GM23338 (cell line): ENCODE measurements around the gene RASGRF2. TPM values are rescaled to one million over a fixed set of nuclear protein-coding genes. Genes with fewer than 3 reads are reported as not detected.

Source experiments
- ATAC-seq: fragments of 200-7000 bp; cut with Tn5 transposase; 3 replicates; pipeline ENCODE4 v1.9.1; 2020
- DNase-seq: peaks from one replicate; pipeline ENCODE4 v3.0.0-alpha.2; 2015; ENCODE audit warnings: low spot score
- H2AFZ ChIP-seq: fragments of 200-600 bp; sonication (generic); 2 replicates; pipeline ENCODE4 v1.8.0; 2016; ENCODE audit warnings: antibody characterized with exemption, mild to moderate bottlenecking, moderate library complexity
- H3F3A ChIP-seq: fragments of 200-600 bp; sonication (generic); replicated peaks from 2 replicates; pipeline ENCODE4 v1.8.0; 2017; ENCODE audit warnings: antibody characterized with exemption, mixed run types, low read depth
- H3K27ac ChIP-seq: fragments of 200-600 bp; sonication (generic); 2 replicates; pipeline ENCODE4 v1.6.1; 2016; ENCODE audit warnings: low read depth
- H3K27me3 ChIP-seq: fragments of 200-600 bp; sonication (generic); 2 replicates; pipeline ENCODE4 v1.8.0; 2016; ENCODE audit warnings: mild to moderate bottlenecking, mixed run types, moderate library complexity; ENCODE audit not compliant: insufficient read depth
- H3K36me3 ChIP-seq: fragments of 200-600 bp; sonication (generic); 2 replicates; pipeline ENCODE4 v1.8.0; 2016; ENCODE audit warnings: mild to moderate bottlenecking; ENCODE audit not compliant: insufficient read depth
- H3K4me1 ChIP-seq: fragments of 200-600 bp; sonication (generic); 2 replicates; pipeline ENCODE4 v1.8.0; 2016; ENCODE audit warnings: mild to moderate bottlenecking, moderate library complexity; ENCODE audit not compliant: insufficient read depth
- H3K4me2 ChIP-seq: fragments of 200-600 bp; sonication (generic); 2 replicates; pipeline ENCODE4 v1.7.1; 2017; ENCODE audit warnings: mixed run types
- H3K4me3 ChIP-seq: fragments of 200-600 bp; sonication (generic); 2 replicates; pipeline ENCODE4 v1.6.1; 2016; ENCODE audit warnings: mixed run types
- H3K79me2 ChIP-seq: fragments of 200-600 bp; sonication (generic); replicated peaks from 2 replicates; pipeline ENCODE4 v1.8.0; 2017; ENCODE audit warnings: mild to moderate bottlenecking; ENCODE audit not compliant: insufficient read depth
- H3K9me2 ChIP-seq: fragments of 200-600 bp; sonication (generic); 2 replicates; pipeline ENCODE4 v1.8.0; 2017; ENCODE audit not compliant: insufficient read depth
- H4K20me1 ChIP-seq: fragments of 200-600 bp; sonication (generic); replicated peaks from 2 replicates; pipeline ENCODE4 v1.8.0; 2017; ENCODE audit warnings: mild to moderate bottlenecking; ENCODE audit not compliant: insufficient read depth
- H3K27ac Mint-ChIP-seq: 2 replicates; pipeline ENCODE4 v1.8.0; 2020; ENCODE audit warnings: inconsistent platforms, mild to moderate bottlenecking, moderate library complexity, mixed read lengths
- H3K27me3 Mint-ChIP-seq: 3 replicates; pipeline ENCODE4 v1.8.0; 2022; ENCODE audit warnings: low read depth, mild to moderate bottlenecking, moderate library complexity, mixed read lengths, inconsistent platforms; ENCODE audit not compliant: insufficient read depth, poor library complexity
- H3K36me3 Mint-ChIP-seq: 3 replicates; pipeline ENCODE4 v1.8.0; 2021; ENCODE audit warnings: low read depth, mild to moderate bottlenecking, inconsistent platforms, moderate library complexity, mixed read lengths
- H3K4me1 Mint-ChIP-seq: 3 replicates; pipeline ENCODE4 v1.8.0; 2020; ENCODE audit warnings: mild to moderate bottlenecking, inconsistent platforms, mixed read lengths
- H3K4me3 Mint-ChIP-seq: 3 replicates; pipeline ENCODE4 v1.8.0; 2021; ENCODE audit warnings: moderate library complexity, mild to moderate bottlenecking, inconsistent platforms, mixed read lengths
- H3K9me3 Mint-ChIP-seq: 3 replicates; pipeline ENCODE4 v1.8.0; 2020; ENCODE audit warnings: moderate library complexity, mild to moderate bottlenecking, inconsistent platforms, mixed read lengths
- EZH2 ChIP-seq: fragments of 200-600 bp; sonication (generic); IDR thresholded peaks from one replicate; pipeline ENCODE4 v1.8.0; 2017; ENCODE audit warnings: antibody characterized with exemption, mild to moderate bottlenecking, low read depth; ENCODE audit not compliant: unreplicated experiment
- JUNB ChIP-seq: IDR thresholded peaks from one replicate; pipeline ENCODE4 v1.6.1; 2016; ENCODE audit warnings: antibody characterized with exemption; ENCODE audit not compliant: unreplicated experiment
- NANOG ChIP-seq: IDR thresholded peaks from 2 replicates; pipeline ENCODE4 v1.6.1; 2016; ENCODE audit warnings: antibody characterized with exemption, borderline replicate concordance
- STAT1 ChIP-seq: IDR thresholded peaks from one replicate; pipeline ENCODE4 v1.6.1; 2016; ENCODE audit warnings: antibody characterized with exemption; ENCODE audit not compliant: unreplicated experiment
- ZNF114 ChIP-seq: fragments of 250-450 bp; sonication (Bioruptor Pico); IDR thresholded peaks from 2 replicates; pipeline ENCODE4 v1.5.0; 2020; ENCODE audit warnings: mild to moderate bottlenecking, moderate library complexity
- polyA plus RNA-seq: library from polyadenylated mRNA; unstranded; fragments of >200 nt; fragmentation: Nextera tagmentation; extraction: Ambion mirVana; gene quantifications from 2 replicates; pipeline ENCODE4 v1.2.1, GENCODE V29; 2016
- total RNA-seq: library from RNA; depleted of rRNA; stranded (reverse); fragments of >200 nt; shearing (Covaris generic); gene quantifications from 2 replicates; pipeline ENCODE4 v1.2.3, GENCODE V29; 2014
- TF ChIP-seq, protein P1 (sequence below), 2 experiments: fragments of 200-600 bp in 1 of 2; sonication (generic) in 1 of 2; conservative IDR thresholded peaks; 2 replicates each; pipeline versions ENCODE4 v1.5.1 to v1.6.1; 2016 to 2017; ENCODE audit warnings: antibody characterized with exemption in 2 of 2, low read depth in 2 of 2, mild to moderate bottlenecking in 2 of 2, moderate library complexity in 1 of 2
- TF ChIP-seq, protein P2 (sequence below): IDR thresholded peaks from one replicate; pipeline ENCODE4 v1.6.1; 2018; ENCODE audit warnings: antibody characterized with exemption; ENCODE audit not compliant: unreplicated experiment
- TF ChIP-seq, protein P3 (sequence below): fragments of 250-450 bp; sonication (Bioruptor Pico); IDR thresholded peaks from 2 replicates; pipeline ENCODE4 v1.5.0; 2020; ENCODE audit warnings: mild to moderate bottlenecking, moderate library complexity
- TF ChIP-seq, protein P4 (sequence below): IDR thresholded peaks from 2 replicates; pipeline ENCODE4 v1.6.1; 2016; ENCODE audit warnings: antibody characterized with exemption

RASGRF2 gene
- total and polyA plus RNA-seq, 2 experiments from 2014 or later: 5.0 to 19.2 TPM

GRCh38 chr5:80988419-80988935 lies 28.3 kb downstream of the RASGRF2 start:
- Histone ChIP-seq H2AFZ (no peak overlapping the region), H4K20me1 (no peaks in the 10 kb centered on the region; the same call in 1 of the 2 replicates), H3K4me3 (no peak overlapping the region), H3K27me3 (no peaks in the 10 kb centered on the region), H3K4me1 (peaks cover 29% of the 10 kb centered on the region), H3K27ac (no peak overlapping the region), H3K36me3 (no peaks in the 10 kb centered on the region), H3K4me2 (no peak overlapping the region), H3K9me2 (no peaks in the 10 kb centered on the region), H3F3A (no peaks in the 10 kb centered on the region), H3K79me2 (peaks cover 43% of the 10 kb centered on the region)
- Mint-ChIP-seq H3K36me3 (no peaks in the 10 kb centered on the region), H3K9me3 (no peaks in the 10 kb centered on the region), H3K4me3 (no peak overlapping the region), H3K27ac (no peak overlapping the region), H3K27me3 (peaks cover 3% of the 10 kb centered on the region), H3K4me1 (peaks cover 26% of the 10 kb centered on the region)
- TF ChIP-seq NANOG (no peak), JUNB (no peak)
- TF ChIP-seq, protein P1, sequence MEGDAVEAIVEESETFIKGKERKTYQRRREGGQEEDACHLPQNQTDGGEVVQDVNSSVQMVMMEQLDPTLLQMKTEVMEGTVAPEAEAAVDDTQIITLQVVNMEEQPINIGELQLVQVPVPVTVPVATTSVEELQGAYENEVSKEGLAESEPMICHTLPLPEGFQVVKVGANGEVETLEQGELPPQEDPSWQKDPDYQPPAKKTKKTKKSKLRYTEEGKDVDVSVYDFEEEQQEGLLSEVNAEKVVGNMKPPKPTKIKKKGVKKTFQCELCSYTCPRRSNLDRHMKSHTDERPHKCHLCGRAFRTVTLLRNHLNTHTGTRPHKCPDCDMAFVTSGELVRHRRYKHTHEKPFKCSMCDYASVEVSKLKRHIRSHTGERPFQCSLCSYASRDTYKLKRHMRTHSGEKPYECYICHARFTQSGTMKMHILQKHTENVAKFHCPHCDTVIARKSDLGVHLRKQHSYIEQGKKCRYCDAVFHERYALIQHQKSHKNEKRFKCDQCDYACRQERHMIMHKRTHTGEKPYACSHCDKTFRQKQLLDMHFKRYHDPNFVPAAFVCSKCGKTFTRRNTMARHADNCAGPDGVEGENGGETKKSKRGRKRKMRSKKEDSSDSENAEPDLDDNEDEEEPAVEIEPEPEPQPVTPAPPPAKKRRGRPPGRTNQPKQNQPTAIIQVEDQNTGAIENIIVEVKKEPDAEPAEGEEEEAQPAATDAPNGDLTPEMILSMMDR (conservative IDR thresholded peaks at IDR 0.05; ENCODE audit: low read depth in 2 of 2): no peak
- ATAC-seq (no peak), DNase-seq (no peak)

GRCh38 chr5:80989883-80990282 lies 29.7 kb downstream of the RASGRF2 start:
- H3F3A ChIP-seq: no peaks in the 10 kb centered on the region
- H3K27me3 ChIP-seq: no peaks in the 10 kb centered on the region
- no peak overlapping the region for H2AFZ ChIP-seq
- no peak overlapping the region for H3K4me2 ChIP-seq
- H4K20me1 ChIP-seq: no peaks in the 10 kb centered on the region; the same call in 1 of the 2 replicates
- Mint-ChIP-seq H3K9me3 (no peaks in the 10 kb centered on the region), H3K27ac (no peak overlapping the region; the same call in 1 of the 2 replicates), H3K27me3 (peaks cover 3% of the 10 kb centered on the region), H3K36me3 (no peaks in the 10 kb centered on the region), H3K4me3 (no peak overlapping the region), H3K4me1 (peaks cover 26% of the 10 kb centered on the region)
- H3K79me2 ChIP-seq: peaks cover 37% of the 10 kb centered on the region
- no peaks in the 10 kb centered on the region for H3K36me3 ChIP-seq
- H3K27ac ChIP-seq: peak overlapping the region; percentile 75; the same call in 1 of the 2 replicates
- peaks cover 29% of the 10 kb centered on the region for H3K4me1 ChIP-seq
- no peak overlapping the region for H3K4me3 ChIP-seq
- no peaks in the 10 kb centered on the region for H3K9me2 ChIP-seq
- ATAC-seq (no peak), DNase-seq (no peak)
- TF ChIP-seq, protein P2, sequence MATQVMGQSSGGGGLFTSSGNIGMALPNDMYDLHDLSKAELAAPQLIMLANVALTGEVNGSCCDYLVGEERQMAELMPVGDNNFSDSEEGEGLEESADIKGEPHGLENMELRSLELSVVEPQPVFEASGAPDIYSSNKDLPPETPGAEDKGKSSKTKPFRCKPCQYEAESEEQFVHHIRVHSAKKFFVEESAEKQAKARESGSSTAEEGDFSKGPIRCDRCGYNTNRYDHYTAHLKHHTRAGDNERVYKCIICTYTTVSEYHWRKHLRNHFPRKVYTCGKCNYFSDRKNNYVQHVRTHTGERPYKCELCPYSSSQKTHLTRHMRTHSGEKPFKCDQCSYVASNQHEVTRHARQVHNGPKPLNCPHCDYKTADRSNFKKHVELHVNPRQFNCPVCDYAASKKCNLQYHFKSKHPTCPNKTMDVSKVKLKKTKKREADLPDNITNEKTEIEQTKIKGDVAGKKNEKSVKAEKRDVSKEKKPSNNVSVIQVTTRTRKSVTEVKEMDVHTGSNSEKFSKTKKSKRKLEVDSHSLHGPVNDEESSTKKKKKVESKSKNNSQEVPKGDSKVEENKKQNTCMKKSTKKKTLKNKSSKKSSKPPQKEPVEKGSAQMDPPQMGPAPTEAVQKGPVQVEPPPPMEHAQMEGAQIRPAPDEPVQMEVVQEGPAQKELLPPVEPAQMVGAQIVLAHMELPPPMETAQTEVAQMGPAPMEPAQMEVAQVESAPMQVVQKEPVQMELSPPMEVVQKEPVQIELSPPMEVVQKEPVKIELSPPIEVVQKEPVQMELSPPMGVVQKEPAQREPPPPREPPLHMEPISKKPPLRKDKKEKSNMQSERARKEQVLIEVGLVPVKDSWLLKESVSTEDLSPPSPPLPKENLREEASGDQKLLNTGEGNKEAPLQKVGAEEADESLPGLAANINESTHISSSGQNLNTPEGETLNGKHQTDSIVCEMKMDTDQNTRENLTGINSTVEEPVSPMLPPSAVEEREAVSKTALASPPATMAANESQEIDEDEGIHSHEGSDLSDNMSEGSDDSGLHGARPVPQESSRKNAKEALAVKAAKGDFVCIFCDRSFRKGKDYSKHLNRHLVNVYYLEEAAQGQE: no peak
- TF ChIP-seq NANOG (no peak), EZH2 (no peak), JUNB (no peak), ZNF114 (no peak), STAT1 (no peak)
- TF ChIP-seq, protein P3, sequence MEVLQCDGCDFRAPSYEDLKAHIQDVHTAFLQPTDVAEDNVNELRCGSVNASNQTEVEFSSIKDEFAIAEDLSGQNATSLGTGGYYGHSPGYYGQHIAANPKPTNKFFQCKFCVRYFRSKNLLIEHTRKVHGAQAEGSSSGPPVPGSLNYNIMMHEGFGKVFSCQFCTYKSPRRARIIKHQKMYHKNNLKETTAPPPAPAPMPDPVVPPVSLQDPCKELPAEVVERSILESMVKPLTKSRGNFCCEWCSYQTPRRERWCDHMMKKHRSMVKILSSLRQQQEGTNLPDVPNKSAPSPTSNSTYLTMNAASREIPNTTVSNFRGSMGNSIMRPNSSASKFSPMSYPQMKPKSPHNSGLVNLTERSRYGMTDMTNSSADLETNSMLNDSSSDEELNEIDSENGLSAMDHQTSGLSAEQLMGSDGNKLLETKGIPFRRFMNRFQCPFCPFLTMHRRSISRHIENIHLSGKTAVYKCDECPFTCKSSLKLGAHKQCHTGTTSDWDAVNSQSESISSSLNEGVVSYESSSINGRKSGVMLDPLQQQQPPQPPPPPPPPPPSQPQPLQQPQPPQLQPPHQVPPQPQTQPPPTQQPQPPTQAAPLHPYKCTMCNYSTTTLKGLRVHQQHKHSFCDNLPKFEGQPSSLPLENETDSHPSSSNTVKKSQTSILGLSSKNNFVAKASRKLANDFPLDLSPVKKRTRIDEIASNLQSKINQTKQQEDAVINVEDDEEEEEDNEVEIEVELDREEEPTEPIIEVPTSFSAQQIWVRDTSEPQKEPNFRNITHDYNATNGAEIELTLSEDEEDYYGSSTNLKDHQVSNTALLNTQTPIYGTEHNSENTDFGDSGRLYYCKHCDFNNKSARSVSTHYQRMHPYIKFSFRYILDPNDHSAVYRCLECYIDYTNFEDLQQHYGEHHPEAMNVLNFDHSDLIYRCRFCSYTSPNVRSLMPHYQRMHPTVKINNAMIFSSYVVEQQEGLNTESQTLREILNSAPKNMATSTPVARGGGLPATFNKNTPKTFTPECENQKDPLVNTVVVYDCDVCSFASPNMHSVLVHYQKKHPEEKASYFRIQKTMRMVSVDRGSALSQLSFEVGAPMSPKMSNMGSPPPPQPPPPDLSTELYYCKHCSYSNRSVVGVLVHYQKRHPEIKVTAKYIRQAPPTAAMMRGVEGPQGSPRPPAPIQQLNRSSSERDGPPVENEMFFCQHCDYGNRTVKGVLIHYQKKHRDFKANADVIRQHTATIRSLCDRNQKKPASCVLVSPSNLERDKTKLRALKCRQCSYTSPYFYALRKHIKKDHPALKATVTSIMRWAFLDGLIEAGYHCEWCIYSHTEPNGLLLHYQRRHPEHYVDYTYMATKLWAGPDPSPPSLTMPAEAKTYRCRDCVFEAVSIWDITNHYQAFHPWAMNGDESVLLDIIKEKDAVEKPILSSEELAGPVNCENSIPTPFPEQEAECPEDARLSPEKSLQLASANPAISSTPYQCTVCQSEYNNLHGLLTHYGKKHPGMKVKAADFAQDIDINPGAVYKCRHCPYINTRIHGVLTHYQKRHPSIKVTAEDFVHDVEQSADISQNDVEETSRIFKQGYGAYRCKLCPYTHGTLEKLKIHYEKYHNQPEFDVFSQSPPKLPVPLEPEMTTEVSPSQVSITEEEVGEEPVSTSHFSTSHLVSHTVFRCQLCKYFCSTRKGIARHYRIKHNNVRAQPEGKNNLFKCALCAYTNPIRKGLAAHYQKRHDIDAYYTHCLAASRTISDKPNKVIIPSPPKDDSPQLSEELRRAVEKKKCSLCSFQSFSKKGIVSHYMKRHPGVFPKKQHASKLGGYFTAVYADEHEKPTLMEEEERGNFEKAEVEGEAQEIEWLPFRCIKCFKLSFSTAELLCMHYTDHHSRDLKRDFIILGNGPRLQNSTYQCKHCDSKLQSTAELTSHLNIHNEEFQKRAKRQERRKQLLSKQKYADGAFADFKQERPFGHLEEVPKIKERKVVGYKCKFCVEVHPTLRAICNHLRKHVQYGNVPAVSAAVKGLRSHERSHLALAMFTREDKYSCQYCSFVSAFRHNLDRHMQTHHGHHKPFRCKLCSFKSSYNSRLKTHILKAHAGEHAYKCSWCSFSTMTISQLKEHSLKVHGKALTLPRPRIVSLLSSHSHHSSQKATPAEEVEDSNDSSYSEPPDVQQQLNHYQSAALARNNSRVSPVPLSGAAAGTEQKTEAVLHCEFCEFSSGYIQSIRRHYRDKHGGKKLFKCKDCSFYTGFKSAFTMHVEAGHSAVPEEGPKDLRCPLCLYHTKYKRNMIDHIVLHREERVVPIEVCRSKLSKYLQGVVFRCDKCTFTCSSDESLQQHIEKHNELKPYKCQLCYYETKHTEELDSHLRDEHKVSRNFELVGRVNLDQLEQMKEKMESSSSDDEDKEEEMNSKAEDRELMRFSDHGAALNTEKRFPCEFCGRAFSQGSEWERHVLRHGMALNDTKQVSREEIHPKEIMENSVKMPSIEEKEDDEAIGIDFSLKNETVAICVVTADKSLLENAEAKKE (CRISPR knock-in tag): no peak
- TF ChIP-seq, protein P4, sequence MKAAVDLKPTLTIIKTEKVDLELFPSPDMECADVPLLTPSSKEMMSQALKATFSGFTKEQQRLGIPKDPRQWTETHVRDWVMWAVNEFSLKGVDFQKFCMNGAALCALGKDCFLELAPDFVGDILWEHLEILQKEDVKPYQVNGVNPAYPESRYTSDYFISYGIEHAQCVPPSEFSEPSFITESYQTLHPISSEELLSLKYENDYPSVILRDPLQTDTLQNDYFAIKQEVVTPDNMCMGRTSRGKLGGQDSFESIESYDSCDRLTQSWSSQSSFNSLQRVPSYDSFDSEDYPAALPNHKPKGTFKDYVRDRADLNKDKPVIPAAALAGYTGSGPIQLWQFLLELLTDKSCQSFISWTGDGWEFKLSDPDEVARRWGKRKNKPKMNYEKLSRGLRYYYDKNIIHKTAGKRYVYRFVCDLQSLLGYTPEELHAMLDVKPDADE: no peak
